Right lobe of liver (tissue), 6 donors: ENCODE results near the gene ALPG. TPM values are rescaled to one million over a fixed set of nuclear protein-coding genes. Genes with fewer than 3 reads are reported as not detected.
A peak's percentile ranks its signal among the peaks of the same experiment; 100 is the strongest.
"Not testable (repeated sequence)": the region's sequence is repeated elsewhere in the genome, so short reads cannot be mapped to it uniquely, and the experiment has no call there.

Source experiments
- ATAC-seq, 4 donors: fragments of 200-7000 bp; cut with Tn5 transposase; one replicate each; pipeline ENCODE4 v1.9.1; 2020; ENCODE audit warnings: mild to moderate bottlenecking in 4 of 4, moderate library complexity in 4 of 4
- DNase-seq, 3 donors: peaks; one replicate each; pipeline ENCODE4 v3.0.0-alpha.2; 2020
- H3K27ac ChIP-seq, 3 donors: fragments of 200-600 bp; one replicate each; pipeline ENCODE4 v1.8.0; 2022
- H3K27me3 ChIP-seq, 2 donors: fragments of 200-600 bp; one replicate each; pipeline ENCODE4 v1.8.0; 2022
- H3K36me3 ChIP-seq, 4 donors: fragments of 200-600 bp; sonication (generic) in 1 of 4; one replicate each; pipeline versions ENCODE4 v1.5.1 to v1.8.0; 2017 to 2022; ENCODE audit warnings: control low read depth in 1 of 4
- H3K4me1 ChIP-seq, 4 donors: fragments of 200-600 bp; sonication (generic) in 1 of 4; one replicate each; pipeline versions ENCODE4 v1.5.1 to v1.8.0; 2017 to 2022; ENCODE audit warnings: control low read depth in 1 of 4
- H3K4me3 ChIP-seq, 3 donors: fragments of 200-600 bp; one replicate each; pipeline ENCODE4 v1.8.0; 2022
- H3K9me3 ChIP-seq, 4 donors: fragments of 200-600 bp; sonication (generic) in 1 of 4; one replicate each; pipeline versions ENCODE4 v1.5.1 to v1.8.0; 2017 to 2022; ENCODE audit warnings: control low read depth in 1 of 4
- POLR2A ChIP-seq: fragments of 450-650 bp; IDR thresholded peaks from one replicate; pipeline ENCODE4 v1.6.1; 2017; ENCODE audit warnings: antibody characterized with exemption, mild to moderate bottlenecking
- WGBS: methylation state at CpG from one replicate; pipeline ENCODE4 v1.1.6; 2018; ENCODE audit warnings: low coverage, low lambda C conversion rate; ENCODE audit not compliant: insufficient coverage; ENCODE audit errors: missing lambda C conversion rate; 5-methylcytosine and 5-hydroxymethylcytosine counted together
- intact Hi-C, 2 donors: fragments of 100-400 bp; cut with DNase I; formaldehyde crosslinking; loops; one replicate each; pipeline versions ENCODE4 v1.11.2 to v1.14.1; 2022
- total RNA-seq, 6 experiments: library from RNA; depleted of rRNA in 2 of 6; stranded (reverse); fragments of >200 nt in 2 of 6; fragmentation: NEBNext Ultra II Directional in 3 of 6; extraction: Animal tissue kit (Norgen Biotek cat#: 25700) in 3 of 6; gene quantifications; one replicate each; pipeline versions ENCODE4 v1.1.0 to v1.2.4, GENCODE V29; 2016 to 2023
- TF ChIP-seq, protein P1 (sequence below), 4 donors: fragments of 200-600 bp in 3 of 4; fragments of 450-650 bp in 1 of 4; IDR thresholded peaks; one replicate each; pipeline versions ENCODE4 v1.5.1 to v1.8.0; 2016 to 2022; ENCODE audit warnings: antibody characterized with exemption in 4 of 4, mild to moderate bottlenecking in 2 of 4
- donor health status: DM: no; HTN: yes; CAD: no.
- donor health status: DM: no; HTN: no; CAD: no.
- donor health status: DM: no; HTN: no; CAD: no.
- donor health status: DM: no; HTN: yes; CAD: no.
- donor health status: DM: no; HTN: yes; CAD: no.

Gene ALPG
- total RNA-seq, 6 experiments from 2014 or later: not detected

DNA sequence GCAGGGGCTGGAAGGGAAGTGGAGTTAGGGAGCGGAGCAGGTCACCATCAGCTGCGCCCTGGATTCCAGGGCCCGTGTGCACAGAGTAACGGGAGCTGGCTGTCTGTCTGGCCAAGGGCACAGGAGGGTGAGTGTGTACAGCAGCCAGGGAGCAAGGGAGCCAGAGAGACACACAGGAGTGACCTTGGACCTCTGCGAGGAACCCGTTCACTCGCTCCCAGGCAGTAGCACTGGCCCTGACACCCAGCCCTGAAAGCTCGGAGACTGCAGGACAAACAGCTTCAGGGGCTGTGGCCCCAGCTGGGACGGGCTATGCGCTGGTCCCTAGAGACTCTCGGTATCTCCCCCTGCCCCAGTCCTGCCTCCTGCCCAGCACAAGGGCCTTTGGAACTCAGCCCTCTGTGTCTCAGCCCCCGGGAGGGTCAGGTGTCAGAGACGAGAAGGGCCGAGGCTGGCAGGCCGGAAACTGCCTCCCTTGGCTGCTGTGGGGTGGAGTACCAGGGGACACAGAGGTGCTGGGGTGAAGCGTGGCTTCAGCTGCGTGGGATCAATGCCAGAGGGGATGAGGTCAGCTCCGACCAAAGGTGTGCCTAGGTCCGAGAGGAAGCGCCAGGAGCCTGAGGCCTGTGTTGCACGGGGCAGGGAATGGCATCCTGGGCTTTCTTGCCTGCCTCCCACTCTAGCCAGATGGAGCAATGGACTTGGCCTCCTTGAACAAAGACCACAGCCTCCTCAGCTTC lies 37.2 kb downstream of the ALPG start:
- Histone ChIP-seq H3K27ac (peak overlapping the region; percentile 76 to 92 (median 90)), H3K4me1 (peaks cover 0 to 29% (median 12%) of the 10 kb centered on the region in 4 donors)
- peak; percentile 79 to 83 (median 83) for DNase-seq
- H3K4me3 ChIP-seq, intact Hi-C loops, H3K36me3 ChIP-seq, H3K27me3 ChIP-seq, H3K9me3 ChIP-seq: not testable (repeated sequence)
- TF ChIP-seq POLR2A: peak; percentile 48
- ATAC-seq: peak; percentile 58 to 78 (median 73)
- WGBS: no CpG with 5 or more reads among the region's 21 CpGs

DNA sequence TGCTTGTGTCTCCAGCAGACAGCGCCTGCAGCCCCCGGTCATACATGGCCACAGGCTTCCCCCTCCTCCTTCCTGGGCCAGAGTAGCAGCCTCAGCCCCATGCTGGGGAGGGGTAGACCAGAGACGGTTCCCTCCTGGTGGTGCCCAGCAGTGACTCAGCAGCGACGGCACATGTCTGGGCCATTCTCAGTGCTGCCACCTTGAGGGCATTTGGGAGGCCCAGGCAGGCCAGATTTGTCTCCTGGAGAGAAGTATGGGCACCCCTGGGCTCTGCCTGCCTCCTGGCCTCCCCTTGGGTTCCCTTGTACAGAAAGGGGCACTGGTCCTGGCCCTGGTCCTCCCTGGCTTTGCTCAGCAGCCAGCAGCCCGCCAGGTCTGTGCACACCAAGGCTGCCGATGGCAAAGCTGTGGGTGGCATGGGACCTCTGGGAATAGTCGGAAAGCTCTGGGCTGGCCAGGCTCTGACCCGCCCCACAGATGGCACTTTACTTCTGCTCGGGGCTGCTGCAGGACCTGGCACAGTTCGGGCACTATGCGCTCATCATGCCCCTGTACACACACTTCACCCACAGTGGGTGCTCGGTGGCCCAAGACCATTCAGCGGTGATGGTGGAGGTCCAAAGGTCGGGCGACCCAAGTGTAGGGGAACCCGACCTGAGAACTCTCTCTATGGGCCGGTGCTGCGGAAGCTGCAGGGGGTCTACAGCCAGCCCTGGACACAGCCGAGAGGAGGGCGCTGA lies 37.9 kb downstream of the ALPG start:
- DNase-seq: peak in 2 of 3 donors; percentile 63 to 67
- TF ChIP-seq, protein P1, sequence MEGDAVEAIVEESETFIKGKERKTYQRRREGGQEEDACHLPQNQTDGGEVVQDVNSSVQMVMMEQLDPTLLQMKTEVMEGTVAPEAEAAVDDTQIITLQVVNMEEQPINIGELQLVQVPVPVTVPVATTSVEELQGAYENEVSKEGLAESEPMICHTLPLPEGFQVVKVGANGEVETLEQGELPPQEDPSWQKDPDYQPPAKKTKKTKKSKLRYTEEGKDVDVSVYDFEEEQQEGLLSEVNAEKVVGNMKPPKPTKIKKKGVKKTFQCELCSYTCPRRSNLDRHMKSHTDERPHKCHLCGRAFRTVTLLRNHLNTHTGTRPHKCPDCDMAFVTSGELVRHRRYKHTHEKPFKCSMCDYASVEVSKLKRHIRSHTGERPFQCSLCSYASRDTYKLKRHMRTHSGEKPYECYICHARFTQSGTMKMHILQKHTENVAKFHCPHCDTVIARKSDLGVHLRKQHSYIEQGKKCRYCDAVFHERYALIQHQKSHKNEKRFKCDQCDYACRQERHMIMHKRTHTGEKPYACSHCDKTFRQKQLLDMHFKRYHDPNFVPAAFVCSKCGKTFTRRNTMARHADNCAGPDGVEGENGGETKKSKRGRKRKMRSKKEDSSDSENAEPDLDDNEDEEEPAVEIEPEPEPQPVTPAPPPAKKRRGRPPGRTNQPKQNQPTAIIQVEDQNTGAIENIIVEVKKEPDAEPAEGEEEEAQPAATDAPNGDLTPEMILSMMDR (IDR thresholded peaks at IDR 0.05): peak; percentile 46 to 66 (median 56)
- TF ChIP-seq POLR2A: no peak
- peaks cover 0 to 29% (median 12%) of the 10 kb centered on the region in 4 donors for H3K4me1 ChIP-seq
- H3K27ac ChIP-seq: peak overlapping the region; percentile 76 to 92 (median 90)
- no peaks in the 10 kb centered on the region for H3K9me3 ChIP-seq
- no CpG with 5 or more reads among the region's 21 CpGs for WGBS
- intact Hi-C loops: no loop called here
- ATAC-seq: peak in 3 of 4 donors; percentile 1 to 41 (median 25)
- no peak overlapping the region for H3K4me3 ChIP-seq
- H3K27me3 ChIP-seq: no peaks in the 10 kb centered on the region
- no peaks in the 10 kb centered on the region for H3K36me3 ChIP-seq

DNA sequence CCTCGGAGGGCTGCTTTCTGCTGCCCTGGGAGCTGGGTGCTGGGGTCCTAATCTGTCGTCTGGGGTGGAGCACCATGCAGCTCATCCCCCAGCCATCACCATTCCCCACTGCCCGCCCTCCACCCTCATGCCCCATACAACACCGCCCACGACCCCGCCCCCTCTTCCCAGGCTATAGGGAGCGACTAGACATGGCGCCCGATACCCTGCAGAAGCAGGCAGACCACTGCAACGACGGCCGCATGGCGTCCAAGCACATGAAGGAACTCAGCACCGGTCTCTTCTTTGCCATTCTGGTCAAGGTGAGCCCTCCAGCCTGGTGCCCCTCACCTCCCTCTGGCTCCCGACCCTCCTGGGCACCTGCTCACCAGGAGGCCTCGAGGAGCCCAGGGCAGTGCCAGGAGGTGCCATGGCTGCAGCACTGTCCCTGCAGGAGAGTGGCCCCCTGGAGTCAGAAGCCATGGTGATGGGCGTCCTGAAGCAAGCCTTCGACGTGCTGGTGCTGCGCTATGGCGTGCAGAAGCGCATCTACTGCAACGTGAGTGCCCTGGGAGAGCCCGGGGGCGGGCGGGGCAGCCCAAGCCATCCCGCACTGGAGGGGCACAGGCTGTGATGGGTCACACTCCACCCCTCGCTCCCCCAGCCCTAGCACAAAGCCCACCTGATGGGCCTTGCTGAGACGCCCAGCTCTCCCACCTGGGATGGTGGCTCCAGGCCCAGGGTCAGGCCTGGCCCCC lies 38.7 kb downstream of the ALPG start:
- H3K36me3 ChIP-seq, H3K4me3 ChIP-seq, intact Hi-C loops, H3K9me3 ChIP-seq, H3K27ac ChIP-seq, ATAC-seq, H3K27me3 ChIP-seq: not testable (repeated sequence)
- WGBS: no CpG with 5 or more reads among the region's 29 CpGs
- peak in 1 of 3 donors; percentile 43 for DNase-seq
- H3K4me1 ChIP-seq: peaks cover 0 to 29% (median 12%) of the 10 kb centered on the region in 4 donors

DNA sequence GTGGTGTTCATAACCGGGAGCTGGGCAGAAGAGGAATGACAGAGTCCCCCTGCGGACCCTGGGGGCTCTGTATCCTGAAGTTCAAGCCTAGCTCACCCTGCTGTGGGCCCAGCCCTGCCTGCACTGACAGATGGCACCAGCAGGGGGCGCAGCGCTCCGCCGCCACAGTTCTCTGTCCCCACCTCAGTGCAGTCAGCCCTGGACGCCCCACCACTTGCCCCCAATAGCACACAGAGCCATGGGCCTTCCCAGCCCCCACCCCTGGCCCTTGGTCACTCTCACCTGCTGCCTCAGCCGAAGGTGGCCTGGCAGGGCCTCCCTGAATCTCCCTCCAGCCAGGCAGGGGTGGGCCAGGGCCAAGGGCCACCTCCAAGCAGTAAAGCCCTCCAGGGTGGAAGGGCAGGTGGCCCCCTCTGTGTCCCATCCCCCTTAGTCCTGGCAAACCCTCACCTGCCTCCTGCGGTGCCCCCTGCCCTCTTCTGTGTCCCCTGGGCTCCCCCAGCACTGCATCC lies 39.7 kb downstream of the ALPG start:
- ATAC-seq: peak in 1 of 4 donors; percentile 7
- H3K36me3 ChIP-seq, H3K9me3 ChIP-seq, H3K27me3 ChIP-seq, H3K4me3 ChIP-seq, intact Hi-C loops: not testable (repeated sequence)
- peaks cover 0 to 29% (median 12%) of the 10 kb centered on the region in 4 donors for H3K4me1 ChIP-seq
- H3K27ac ChIP-seq: peak overlapping the region; percentile 86 to 100 (median 99)
- WGBS: 80% methylated on average over 1 of the region's 9 CpGs
- TF ChIP-seq, protein P1 (IDR thresholded peaks at IDR 0.05): peak; percentile 13 to 59 (median 36)
- DNase-seq: peak in 1 of 3 donors; percentile 49

DNA sequence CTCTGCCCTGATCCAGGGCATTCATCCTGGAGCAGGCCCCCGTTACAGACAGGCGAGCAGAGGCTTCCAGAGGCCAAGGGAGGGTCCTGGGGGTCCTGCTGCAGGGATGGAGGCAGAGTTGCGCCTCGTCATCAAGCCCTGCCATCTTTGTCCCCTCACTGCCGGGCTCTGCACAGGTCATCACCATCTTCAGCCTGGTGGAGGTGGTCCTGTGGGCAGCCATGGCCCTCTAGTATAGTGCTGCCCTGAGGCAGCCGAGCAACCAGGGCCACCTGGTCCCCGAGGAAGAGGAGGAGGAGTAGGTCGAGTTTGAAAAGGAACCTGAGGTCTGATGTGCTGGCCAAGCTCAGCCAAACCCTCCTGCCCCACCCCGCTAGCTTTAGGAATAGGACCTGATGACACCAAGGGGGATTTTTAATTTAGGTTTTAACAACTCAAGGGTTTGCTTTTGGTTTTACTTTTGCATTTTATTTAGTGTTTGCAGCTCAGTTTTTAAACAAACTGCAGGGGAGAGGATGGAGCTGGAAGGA lies 40.5 kb downstream of the ALPG start:
- TF ChIP-seq, protein P1 (IDR thresholded peaks at IDR 0.05): no peak
- no peak for TF ChIP-seq POLR2A
- Histone ChIP-seq H3K9me3 (no peaks in the 10 kb centered on the region), H3K4me3 (no peak overlapping the region), H3K27ac (peak overlapping the region; percentile 86 to 100 (median 99)), H3K4me1 (peaks cover 0 to 29% (median 12%) of the 10 kb centered on the region in 4 donors), H3K36me3 (no peaks in the 10 kb centered on the region), H3K27me3 (no peaks in the 10 kb centered on the region)
- DNase-seq (peak in 1 of 3 donors; percentile 47), ATAC-seq (no peak)
- 100% methylated on average over 1 of the region's 9 CpGs for WGBS
- intact Hi-C loops: no loop called here
